Cardiac fibroblast (primary cell): ENCODE measurements around the gene HTRA1.

Experiments used
- DNase-seq, 2 donors: peaks; one replicate each; pipeline versions ENCODE4 v3.0.0 to v3.0.0-alpha.2; 2010; ENCODE audit warnings: low read depth in 2 of 2
- H3K4me3 ChIP-seq, 2 donors: replicated peaks in 1 of 2; 1 replicate in 1 of 2; 2 replicates in 1 of 2; pipeline ENCODE4 v1.5.1; 2011; ENCODE audit warnings: low read depth in 2 of 2, low read length in 2 of 2, mild to moderate bottlenecking in 2 of 2, moderate library complexity in 1 of 2
- CTCF ChIP-seq: IDR thresholded peaks from one replicate; pipeline ENCODE4 v1.5.1; 2011; ENCODE audit warnings: low read depth, mild to moderate bottlenecking, low read length, inconsistent platforms

HTRA1 gene

DNA sequence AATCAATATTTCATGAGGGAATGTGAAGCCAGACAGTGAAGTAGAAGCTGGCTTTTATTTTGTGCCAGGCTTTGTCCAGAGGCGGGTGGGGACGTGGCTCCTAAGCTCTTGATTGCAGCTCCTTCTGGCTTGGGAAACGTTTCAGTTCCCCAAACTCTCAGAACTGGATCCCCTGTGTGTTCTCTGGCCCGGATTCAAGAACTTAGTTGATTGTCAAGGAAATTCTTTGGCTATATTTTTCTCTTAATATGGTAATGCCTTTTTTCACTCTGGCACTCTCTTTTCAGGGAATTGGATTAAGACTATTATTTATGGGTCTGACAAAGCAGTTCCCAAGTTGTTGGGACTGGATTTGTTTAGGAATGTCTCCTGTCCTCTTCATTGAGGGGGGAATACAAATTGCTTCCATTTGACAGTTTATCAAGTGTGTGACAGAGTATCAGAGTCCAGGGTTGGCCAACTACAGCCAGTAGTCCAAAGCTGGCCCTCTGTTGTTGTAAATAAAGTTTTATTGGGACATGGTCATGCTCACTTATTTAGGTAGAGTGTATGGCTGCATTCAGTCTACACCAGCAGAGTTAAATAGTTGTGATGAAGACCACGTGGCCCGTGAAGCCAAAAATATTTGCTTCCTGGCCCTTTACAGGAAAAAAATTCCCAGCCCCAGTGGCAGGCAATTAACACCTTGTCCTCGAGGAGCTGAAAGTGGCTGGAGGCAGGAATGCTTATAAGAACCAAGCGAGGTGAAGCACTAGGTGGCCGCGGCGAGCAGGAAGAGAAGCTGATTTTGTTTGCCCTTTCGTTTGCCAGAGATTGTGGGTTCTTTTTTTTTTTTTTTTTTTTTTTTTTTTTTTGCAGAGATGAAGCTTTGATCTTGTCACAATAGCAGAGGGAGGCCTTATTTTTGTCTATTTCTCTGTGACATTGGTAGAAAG lies 34.3 kb downstream of the HTRA1 start:
- H3K4me3 ChIP-seq, result no peak overlapping the region
- TF ChIP-seq CTCF, result no peak
- peak; percentile 86 to 90 for DNase-seq

DNA sequence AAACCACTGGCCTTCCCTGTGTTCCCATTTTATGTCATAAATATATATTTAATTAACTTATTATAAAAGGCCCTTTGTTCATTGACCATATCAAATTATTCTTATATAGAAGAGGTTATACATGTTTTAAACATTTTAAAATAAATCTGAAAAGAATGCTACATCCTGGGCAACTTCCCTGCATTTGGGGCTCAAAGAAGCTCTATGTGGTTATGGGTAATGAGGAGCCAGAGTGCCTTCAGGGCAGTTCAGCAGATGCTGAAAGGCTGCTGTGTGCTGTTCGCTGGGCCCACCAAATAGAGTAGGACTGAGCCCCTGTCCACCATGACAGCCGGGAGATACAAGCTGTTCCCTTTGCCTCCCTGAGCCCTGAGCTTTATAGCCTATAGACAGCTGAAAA lies 35.9 kb downstream of the HTRA1 start:
- no peak overlapping the region for H3K4me3 ChIP-seq
- DNase-seq, result no peak
- no peak for TF ChIP-seq CTCF

GRCh38 chr10:122498521-122498920 lies 37.2 kb downstream of the HTRA1 start:
- TF ChIP-seq CTCF, result no peak

DNA sequence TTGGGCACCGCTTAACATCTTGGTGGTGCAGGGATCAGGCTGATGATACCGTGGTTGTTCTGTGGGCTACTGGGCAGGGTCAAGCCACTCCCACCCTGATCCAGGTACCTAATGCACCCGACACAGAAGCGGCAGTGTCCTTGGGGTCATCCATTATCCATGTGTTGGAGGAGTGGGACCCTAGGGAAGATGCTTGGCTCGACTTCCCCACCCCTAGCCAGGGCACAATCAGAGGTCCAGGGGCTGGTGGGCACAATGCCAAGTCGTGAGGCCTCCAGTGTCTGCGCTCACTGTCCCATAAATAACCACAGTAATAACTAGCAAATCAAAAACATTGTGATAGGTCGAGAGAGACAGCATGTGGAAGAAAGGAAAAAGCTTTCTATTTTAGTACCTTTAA lies 37.7 kb downstream of the HTRA1 start:
- H3K4me3 ChIP-seq, result no peak overlapping the region
- TF ChIP-seq CTCF, result no peak
- no peak for DNase-seq

More at GRCh38 chr10:122498521-122498920, 37.2 kb downstream of the HTRA1 start:
- H3K4me3 ChIP-seq, result no peak overlapping the region
- DNase-seq, result no peak

DNA sequence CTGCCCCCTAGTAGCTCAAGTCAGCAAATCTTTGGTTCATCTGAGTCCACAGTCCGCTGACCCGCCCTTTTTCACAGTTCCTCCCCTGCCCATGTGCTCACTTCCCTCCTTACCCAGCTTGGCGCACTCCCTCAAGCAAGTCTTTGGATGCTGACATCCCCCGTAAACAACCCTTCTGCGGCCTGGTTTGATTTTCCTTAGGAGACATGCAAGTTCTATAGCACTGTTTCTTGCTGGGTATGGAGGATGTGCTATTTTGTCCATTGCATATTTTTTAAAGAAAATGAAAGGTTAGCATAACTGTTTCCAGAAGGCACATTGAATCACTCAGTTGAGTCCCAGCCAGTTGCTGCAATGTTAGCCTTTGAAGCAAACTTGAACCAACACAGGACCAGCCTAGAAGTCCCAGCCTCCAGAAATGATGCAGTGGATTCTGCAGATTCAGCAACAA lies 38.2 kb downstream of the HTRA1 start:
- DNase-seq, result peak; percentile 67 to 70
- TF ChIP-seq CTCF, result no peak
- no peak overlapping the region for H3K4me3 ChIP-seq

- H3K4me3 ChIP-seq, result no peak overlapping the region
- DNase-seq, result no peak
- no peak for TF ChIP-seq CTCF
Observed at GRCh38 chr10:122500194-122500593, 38.8 kb downstream of the HTRA1 start.

DNA sequence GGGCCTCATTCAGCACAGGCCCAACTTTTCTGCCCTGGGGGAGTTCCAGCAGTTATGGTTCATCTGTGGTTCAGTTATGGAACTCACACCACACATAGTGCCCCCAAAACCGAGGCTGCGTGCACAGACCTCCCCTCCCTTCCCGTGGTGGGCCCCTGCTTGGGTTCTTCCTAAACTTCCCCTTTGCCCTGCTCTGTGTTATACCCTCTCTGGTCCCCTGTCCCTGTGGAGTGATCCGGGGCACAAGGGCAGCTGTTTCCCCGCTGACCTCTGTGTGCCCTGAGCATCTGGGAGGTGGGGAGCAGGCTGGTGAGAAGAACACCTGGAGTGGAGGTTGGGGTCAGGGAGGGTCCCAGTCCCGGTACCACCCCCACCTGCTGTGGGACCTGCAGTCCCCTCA lies 39.4 kb downstream of the HTRA1 start:
- H3K4me3 ChIP-seq, result no peak overlapping the region
- no peak for DNase-seq
- TF ChIP-seq CTCF, result no peak
